GM23248 (cell line): ENCODE measurements around the gene ARHGEF9. TPM values are rescaled to one million over a fixed set of nuclear protein-coding genes. Genes with fewer than 3 reads are reported as not detected.
A peak's percentile ranks its signal among the peaks of the same experiment; 100 is the strongest.
"Not testable (repeated sequence)": the region's sequence is repeated elsewhere in the genome, so short reads cannot be mapped to it uniquely, and the experiment has no call there.

Experiments
- DNase-seq: peaks from one replicate; pipeline ENCODE4 v3.0.0-alpha.2; 2015
- H2AFZ ChIP-seq: fragments of 200-600 bp; sonication (generic); 2 replicates; pipeline ENCODE4 v1.6.1; 2016; ENCODE audit warnings: antibody characterized with exemption
- H3F3A ChIP-seq: fragments of 200-600 bp; sonication (generic); 2 replicates; pipeline ENCODE4 v1.6.1; 2016; ENCODE audit warnings: mild to moderate bottlenecking, antibody characterized with exemption, mixed run types; ENCODE audit not compliant: insufficient read depth
- H3K27ac ChIP-seq: fragments of 200-600 bp; sonication (generic); 2 replicates; pipeline ENCODE4 v1.5.1; 2016; ENCODE audit warnings: mild to moderate bottlenecking
- H3K27me3 ChIP-seq: fragments of 200-600 bp; sonication (generic); replicated peaks from 2 replicates; pipeline ENCODE4 v1.6.1; 2016; ENCODE audit warnings: mild to moderate bottlenecking; ENCODE audit not compliant: insufficient read depth
- H3K36me3 ChIP-seq: fragments of 200-600 bp; sonication (generic); 2 replicates; pipeline ENCODE4 v1.6.1; 2016; ENCODE audit warnings: low read depth, mild to moderate bottlenecking
- H3K4me1 ChIP-seq: fragments of 200-600 bp; sonication (generic); 2 replicates; pipeline ENCODE4 v1.6.1; 2016; ENCODE audit warnings: mild to moderate bottlenecking; ENCODE audit not compliant: insufficient read depth
- H3K4me2 ChIP-seq: fragments of 200-600 bp; sonication (generic); one replicate; pipeline ENCODE4 v1.6.1; 2016; ENCODE audit warnings: mild to moderate bottlenecking; ENCODE audit not compliant: unreplicated experiment
- H3K4me3 ChIP-seq: fragments of 200-600 bp; sonication (generic); 2 replicates; pipeline ENCODE4 v1.5.1; 2016; ENCODE audit warnings: mild to moderate bottlenecking
- H3K79me2 ChIP-seq: fragments of 200-600 bp; sonication (generic); 2 replicates; pipeline ENCODE4 v1.6.1; 2016; ENCODE audit warnings: mild to moderate bottlenecking; ENCODE audit not compliant: insufficient read depth
- H3K9ac ChIP-seq: fragments of 200-600 bp; sonication (generic); 2 replicates; pipeline ENCODE4 v1.6.1; 2016; ENCODE audit warnings: mild to moderate bottlenecking
- H3K9me2 ChIP-seq: fragments of 200-600 bp; sonication (generic); 2 replicates; pipeline ENCODE4 v1.6.1; 2016; ENCODE audit warnings: mixed run types, mild to moderate bottlenecking, moderate library complexity; ENCODE audit not compliant: insufficient read depth
- H3K9me3 ChIP-seq: fragments of 200-600 bp; sonication (generic); one replicate; pipeline ENCODE4 v1.6.1; 2017; ENCODE audit warnings: low read depth
- H4K20me1 ChIP-seq: fragments of 200-600 bp; sonication (generic); 2 replicates; pipeline ENCODE4 v1.6.0; 2016; ENCODE audit not compliant: insufficient read depth
- EZH2 ChIP-seq: fragments of 200-600 bp; sonication (generic); IDR thresholded peaks from 2 replicates; pipeline ENCODE4 v1.6.1; 2018; ENCODE audit warnings: antibody characterized with exemption, mild to moderate bottlenecking; ENCODE audit not compliant: insufficient read depth, poor library complexity, severe bottlenecking
- EZH2phosphoT487 ChIP-seq: fragments of 200-600 bp; sonication (generic); IDR thresholded peaks from 2 replicates; pipeline ENCODE4 v1.6.1; 2018; ENCODE audit warnings: antibody characterized with exemption, moderate library complexity, mild to moderate bottlenecking, low read depth; ENCODE audit not compliant: insufficient read depth
- WGBS, 2 experiments: methylation state at CpG; one replicate each; pipeline ENCODE4 v1.1.6; 2015 to 2017; ENCODE audit warnings: low lambda C conversion rate in 2 of 2, low coverage in 1 of 2; ENCODE audit errors: missing lambda C conversion rate in 2 of 2; 5-methylcytosine and 5-hydroxymethylcytosine counted together
- in situ Hi-C: fragments of 300-500 bp; cut with MboI; formaldehyde crosslinking; loops from 2 replicates; pipeline ENCODE4 v1.15.0; 2020
- polyA plus RNA-seq: library from polyadenylated mRNA; unstranded; fragments of >200 nt; fragmentation: Nextera tagmentation; extraction: Ambion mirVana; gene quantifications from 2 replicates; pipeline ENCODE4 v1.2.1, GENCODE V29; 2016
- total RNA-seq: library from RNA; depleted of rRNA; stranded (reverse); fragments of >200 nt; shearing (Covaris generic); gene quantifications from 2 replicates; pipeline ENCODE4 v1.2.3, GENCODE V29; 2014

Gene ARHGEF9
- total and polyA plus RNA-seq, 2 experiments from 2014 or later = 11.1 to 13.5 TPM

DNA sequence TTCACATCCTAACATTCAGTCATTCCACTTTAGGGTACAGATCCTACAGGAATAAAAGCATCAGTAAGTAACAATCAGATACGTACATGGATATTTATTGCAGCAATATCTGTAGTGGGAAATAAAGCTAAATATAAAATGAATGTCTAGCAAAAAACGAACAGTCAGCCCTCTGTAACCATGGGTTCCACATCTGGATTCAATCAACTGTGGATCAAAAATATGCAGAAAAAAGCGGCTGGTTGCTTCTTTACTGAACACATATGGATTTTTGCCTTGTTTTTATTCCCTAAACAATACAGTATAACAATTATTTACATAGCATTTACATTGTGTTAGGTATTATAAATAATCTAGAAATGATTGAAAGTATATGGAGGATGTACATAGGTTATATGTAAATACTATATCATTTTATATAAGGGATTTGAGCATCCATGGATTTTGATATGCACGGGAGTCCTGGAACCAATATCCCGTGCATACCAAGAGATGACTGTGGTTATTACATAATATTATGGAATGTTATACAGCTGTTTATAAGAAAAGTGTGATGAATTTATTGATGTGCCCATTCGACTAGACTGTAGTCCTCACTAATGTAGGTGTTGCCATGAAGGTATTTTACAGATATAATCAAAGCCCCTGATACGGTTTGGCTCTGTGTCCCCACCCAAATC is 132.8 kb downstream of the ARHGEF9 start:
- Histone ChIP-seq H3F3A (peaks cover 12% of the 10 kb centered on the region; the same call in 1 of the 2 replicates), H3K79me2 (no peaks in the 10 kb centered on the region), H3K9me3 (no peaks in the 10 kb centered on the region), H3K4me3 (0 out of 2 replicates have a peak overlapping the region, but pooled peaks have one; percentile 12), H2AFZ (no peak overlapping the region), H3K9me2 (no peaks in the 10 kb centered on the region), H3K4me2 (peak overlapping the region; percentile 65), H3K4me1 (peaks cover 25% of the 10 kb centered on the region), H3K9ac (no peak overlapping the region), H3K36me3 (no peaks in the 10 kb centered on the region), H3K27me3 (no peaks in the 10 kb centered on the region), H3K27ac (peak overlapping the region; percentile 54), H4K20me1 (no peaks in the 10 kb centered on the region)
- 16 to 18% methylated on average over 7 of the region's 7 CpGs for WGBS, 2 experiments
- TF ChIP-seq EZH2phosphoT487 (no peak), EZH2 (no peak)
- peak; percentile 69 for DNase-seq
- in situ Hi-C loops = no loop called here

DNA sequence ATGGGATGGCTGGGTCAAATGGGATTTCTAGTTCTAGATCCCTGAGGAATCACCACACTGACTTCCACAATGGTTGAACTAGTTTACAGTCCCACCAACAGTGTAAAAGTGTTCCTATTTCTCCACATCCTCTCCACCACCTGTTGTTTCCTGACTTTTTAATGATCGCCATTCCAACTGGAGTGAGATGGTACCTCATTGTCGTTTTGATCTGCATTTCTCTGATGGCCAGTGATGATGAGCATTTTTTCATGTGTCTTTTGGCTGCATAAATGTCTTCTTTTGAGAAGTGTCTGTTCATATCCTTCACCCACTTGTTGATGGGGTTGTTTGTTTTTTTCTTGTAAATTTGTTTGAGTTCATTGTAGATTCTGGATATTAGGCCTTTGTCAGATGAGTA is 139.3 kb downstream of the ARHGEF9 start:
- DNase-seq, H3K79me2 ChIP-seq, H3K27me3 ChIP-seq, H3K4me3 ChIP-seq, H4K20me1 ChIP-seq, H3K4me1 ChIP-seq, H3K9me2 ChIP-seq, H3K4me2 ChIP-seq, H3K9ac ChIP-seq, H3F3A ChIP-seq, H3K27ac ChIP-seq, H3K36me3 ChIP-seq, in situ Hi-C loops, H3K9me3 ChIP-seq, H2AFZ ChIP-seq: not testable (repeated sequence)
- 94 to 96% methylated on average over 2 of the region's 2 CpGs for WGBS, 2 experiments

DNA sequence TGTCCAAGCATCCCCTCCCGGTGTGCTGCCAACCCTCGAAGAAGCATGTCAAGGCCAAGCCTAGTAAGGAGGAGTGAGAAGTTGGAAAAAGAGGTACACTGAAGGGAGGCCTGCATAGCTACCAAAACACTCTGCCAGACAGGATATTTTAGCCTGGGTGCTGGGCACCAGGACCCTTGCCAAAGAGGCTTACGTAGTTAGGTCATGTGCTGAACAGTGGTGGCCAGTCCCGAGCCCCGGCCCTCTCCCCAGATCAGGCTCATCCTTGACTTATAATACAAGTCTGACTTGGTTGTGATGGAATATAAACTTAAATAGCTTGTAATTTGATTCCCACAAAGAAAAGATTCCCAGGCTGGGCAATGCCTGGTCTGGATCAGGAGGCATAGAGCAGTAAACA is 149.3 kb downstream of the ARHGEF9 start:
- Histone ChIP-seq H3K9ac (no peak overlapping the region), H3K9me3 (no peaks in the 10 kb centered on the region), H4K20me1 (no peaks in the 10 kb centered on the region), H3K4me1 (no peaks in the 10 kb centered on the region), H3K4me3 (no peak overlapping the region), H3K4me2 (no peak overlapping the region), H3K36me3 (no peaks in the 10 kb centered on the region), H3K79me2 (no peaks in the 10 kb centered on the region), H2AFZ (no peak overlapping the region), H3K27ac (no peak overlapping the region), H3K9me2 (no peaks in the 10 kb centered on the region), H3F3A (no peaks in the 10 kb centered on the region), H3K27me3 (no peaks in the 10 kb centered on the region)
- DNase-seq = no peak
- WGBS, 2 experiments = 100% methylated on average over 2 to 5 of the region's 5 CpGs
- TF ChIP-seq EZH2phosphoT487 = no peak
- TF ChIP-seq EZH2 = no peak
- in situ Hi-C loops = no loop called here

DNA sequence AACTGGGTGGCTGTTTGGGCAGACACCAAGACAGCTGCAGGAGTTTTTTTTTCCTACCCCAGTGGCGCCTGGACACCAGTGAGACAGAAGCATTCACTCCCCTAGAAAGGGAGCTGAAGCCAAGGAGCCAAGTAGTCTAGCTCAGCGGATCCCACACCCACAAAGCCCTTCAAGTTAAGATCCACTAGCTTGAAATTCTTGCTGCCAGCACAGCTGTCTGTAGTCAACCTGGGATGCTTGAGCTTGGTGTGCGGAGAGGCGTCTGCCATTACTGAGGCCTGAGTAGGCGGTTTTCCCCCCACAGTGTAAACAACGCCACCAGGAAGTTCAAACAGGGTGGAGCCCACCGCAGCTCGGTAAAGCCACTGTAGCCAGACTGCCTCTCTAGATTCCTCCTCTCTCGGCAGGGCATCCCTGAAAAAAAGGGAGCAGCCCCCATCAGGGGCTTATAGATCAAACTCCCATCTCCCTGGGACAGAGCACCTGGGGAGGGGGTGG is 171.4 kb downstream of the ARHGEF9 start:
- Histone ChIP-seq H3K79me2 (no peaks in the 10 kb centered on the region), H3K9ac (no peak overlapping the region), H3K4me3 (no peak overlapping the region), H3K9me3 (no peaks in the 10 kb centered on the region), H4K20me1 (no peaks in the 10 kb centered on the region), H3K27me3 (no peaks in the 10 kb centered on the region), H3K4me2 (no peak overlapping the region), H3K4me1 (no peaks in the 10 kb centered on the region), H2AFZ (no peak overlapping the region), H3K36me3 (no peaks in the 10 kb centered on the region), H3F3A (no peaks in the 10 kb centered on the region), H3K27ac (no peak overlapping the region), H3K9me2 (no peaks in the 10 kb centered on the region)
- in situ Hi-C loops = no loop called here
- TF ChIP-seq EZH2 (no peak), EZH2phosphoT487 (no peak)
- no peak for DNase-seq
- 46 to 71% methylated on average over 6 to 8 of the region's 9 CpGs for WGBS, 2 experiments
